Measurements from ENCODE around the gene SDR42E1.

- TF ChIP-seq CTCF (IDR thresholded peaks at IDR 0.05 in 2 of 3, conservative IDR thresholded peaks at IDR 0.05 in 1 of 3; ENCODE audit: borderline replicate concordance in 1 of 3, insufficient read depth in 1 of 3, low read depth in 2 of 3, low read length in 2 of 3): no peak
- TF ChIP-seq, protein P1, sequence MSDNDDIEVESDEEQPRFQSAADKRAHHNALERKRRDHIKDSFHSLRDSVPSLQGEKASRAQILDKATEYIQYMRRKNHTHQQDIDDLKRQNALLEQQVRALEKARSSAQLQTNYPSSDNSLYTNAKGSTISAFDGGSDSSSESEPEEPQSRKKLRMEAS (IDR thresholded peaks at IDR 0.05): no peak
- TF ChIP-seq ZFX (IDR thresholded peaks at IDR 0.05): no peak
- TF ChIP-seq POLR2A (IDR thresholded peaks at IDR 0.05; ENCODE audit: borderline replicate concordance, extremely low read depth, insufficient read depth, insufficient read length): no peak
- TF ChIP-seq, protein P2, sequence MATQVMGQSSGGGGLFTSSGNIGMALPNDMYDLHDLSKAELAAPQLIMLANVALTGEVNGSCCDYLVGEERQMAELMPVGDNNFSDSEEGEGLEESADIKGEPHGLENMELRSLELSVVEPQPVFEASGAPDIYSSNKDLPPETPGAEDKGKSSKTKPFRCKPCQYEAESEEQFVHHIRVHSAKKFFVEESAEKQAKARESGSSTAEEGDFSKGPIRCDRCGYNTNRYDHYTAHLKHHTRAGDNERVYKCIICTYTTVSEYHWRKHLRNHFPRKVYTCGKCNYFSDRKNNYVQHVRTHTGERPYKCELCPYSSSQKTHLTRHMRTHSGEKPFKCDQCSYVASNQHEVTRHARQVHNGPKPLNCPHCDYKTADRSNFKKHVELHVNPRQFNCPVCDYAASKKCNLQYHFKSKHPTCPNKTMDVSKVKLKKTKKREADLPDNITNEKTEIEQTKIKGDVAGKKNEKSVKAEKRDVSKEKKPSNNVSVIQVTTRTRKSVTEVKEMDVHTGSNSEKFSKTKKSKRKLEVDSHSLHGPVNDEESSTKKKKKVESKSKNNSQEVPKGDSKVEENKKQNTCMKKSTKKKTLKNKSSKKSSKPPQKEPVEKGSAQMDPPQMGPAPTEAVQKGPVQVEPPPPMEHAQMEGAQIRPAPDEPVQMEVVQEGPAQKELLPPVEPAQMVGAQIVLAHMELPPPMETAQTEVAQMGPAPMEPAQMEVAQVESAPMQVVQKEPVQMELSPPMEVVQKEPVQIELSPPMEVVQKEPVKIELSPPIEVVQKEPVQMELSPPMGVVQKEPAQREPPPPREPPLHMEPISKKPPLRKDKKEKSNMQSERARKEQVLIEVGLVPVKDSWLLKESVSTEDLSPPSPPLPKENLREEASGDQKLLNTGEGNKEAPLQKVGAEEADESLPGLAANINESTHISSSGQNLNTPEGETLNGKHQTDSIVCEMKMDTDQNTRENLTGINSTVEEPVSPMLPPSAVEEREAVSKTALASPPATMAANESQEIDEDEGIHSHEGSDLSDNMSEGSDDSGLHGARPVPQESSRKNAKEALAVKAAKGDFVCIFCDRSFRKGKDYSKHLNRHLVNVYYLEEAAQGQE (IDR thresholded peaks at IDR 0.05; ENCODE audit: low read depth): no peak
- TF ChIP-seq SP1 (IDR thresholded peaks at IDR 0.05; ENCODE audit: low read depth): no peak
- no peak for TF ChIP-seq EZH2 (IDR thresholded peaks at IDR 0.05)
- no peak for TF ChIP-seq CEBPB (IDR thresholded peaks at IDR 0.05; ENCODE audit: low read depth)
- no peak for TF ChIP-seq TCF7L2 (IDR thresholded peaks at IDR 0.05; ENCODE audit: borderline replicate concordance, extremely low read depth, insufficient read depth, insufficient read length)
- no peak for TF ChIP-seq YY1 (IDR thresholded peaks at IDR 0.05; ENCODE audit: extremely low read depth, insufficient replicate concordance, low read depth, low read length)
- TF ChIP-seq EZH2phosphoT487 (IDR thresholded peaks at IDR 0.05; ENCODE audit: borderline replicate concordance): no peak
- TF ChIP-seq RAD21 (IDR thresholded peaks at IDR 0.05; ENCODE audit: low read depth): no peak
- TF ChIP-seq SRF (IDR thresholded peaks at IDR 0.05; ENCODE audit: low read depth): no peak
- TF ChIP-seq SIN3A (IDR thresholded peaks at IDR 0.05; ENCODE audit: low read depth): no peak
Measured at GRCh38 chr16:82027629-82028064, 16.4 kb upstream of the SDR42E1 start.
